Retinal pigment epithelial cell (primary cell): Measurements from ENCODE around the gene USP48.

ENCODE experiments used
- DNase-seq: peaks from one replicate; pipeline ENCODE4 v3.0.0-alpha.2; 2010; ENCODE audit warnings: low read depth
- H3K4me3 ChIP-seq: 2 replicates; pipeline ENCODE4 v1.5.1; 2011; ENCODE audit warnings: mild to moderate bottlenecking, low read length, control low read depth, moderate library complexity
- TF ChIP-seq, protein P1 (sequence below): conservative IDR thresholded peaks from 2 replicates; pipeline ENCODE4 v1.5.1; 2011; ENCODE audit warnings: low read depth, low read length, control low read depth, inconsistent platforms

Gene USP48

GRCh38 chr1:21743476-21743875 lies 39.5 kb downstream of the USP48 start:
- no peak overlapping the region for H3K4me3 ChIP-seq
- DNase-seq, result no peak
- TF ChIP-seq, protein P1, sequence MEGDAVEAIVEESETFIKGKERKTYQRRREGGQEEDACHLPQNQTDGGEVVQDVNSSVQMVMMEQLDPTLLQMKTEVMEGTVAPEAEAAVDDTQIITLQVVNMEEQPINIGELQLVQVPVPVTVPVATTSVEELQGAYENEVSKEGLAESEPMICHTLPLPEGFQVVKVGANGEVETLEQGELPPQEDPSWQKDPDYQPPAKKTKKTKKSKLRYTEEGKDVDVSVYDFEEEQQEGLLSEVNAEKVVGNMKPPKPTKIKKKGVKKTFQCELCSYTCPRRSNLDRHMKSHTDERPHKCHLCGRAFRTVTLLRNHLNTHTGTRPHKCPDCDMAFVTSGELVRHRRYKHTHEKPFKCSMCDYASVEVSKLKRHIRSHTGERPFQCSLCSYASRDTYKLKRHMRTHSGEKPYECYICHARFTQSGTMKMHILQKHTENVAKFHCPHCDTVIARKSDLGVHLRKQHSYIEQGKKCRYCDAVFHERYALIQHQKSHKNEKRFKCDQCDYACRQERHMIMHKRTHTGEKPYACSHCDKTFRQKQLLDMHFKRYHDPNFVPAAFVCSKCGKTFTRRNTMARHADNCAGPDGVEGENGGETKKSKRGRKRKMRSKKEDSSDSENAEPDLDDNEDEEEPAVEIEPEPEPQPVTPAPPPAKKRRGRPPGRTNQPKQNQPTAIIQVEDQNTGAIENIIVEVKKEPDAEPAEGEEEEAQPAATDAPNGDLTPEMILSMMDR, result no peak

- DNase-seq, result no peak
- TF ChIP-seq, protein P1, result no peak
Measured at GRCh38 chr1:21742578-21742977, 40.4 kb downstream of the USP48 start.

GRCh38 chr1:21741206-21741605 lies 41.7 kb downstream of the USP48 start:
- TF ChIP-seq, protein P1, result no peak
- DNase-seq, result no peak
- no peak overlapping the region for H3K4me3 ChIP-seq

More at GRCh38 chr1:21742578-21742977, 40.4 kb downstream of the USP48 start:
- no peak overlapping the region for H3K4me3 ChIP-seq

DNA sequence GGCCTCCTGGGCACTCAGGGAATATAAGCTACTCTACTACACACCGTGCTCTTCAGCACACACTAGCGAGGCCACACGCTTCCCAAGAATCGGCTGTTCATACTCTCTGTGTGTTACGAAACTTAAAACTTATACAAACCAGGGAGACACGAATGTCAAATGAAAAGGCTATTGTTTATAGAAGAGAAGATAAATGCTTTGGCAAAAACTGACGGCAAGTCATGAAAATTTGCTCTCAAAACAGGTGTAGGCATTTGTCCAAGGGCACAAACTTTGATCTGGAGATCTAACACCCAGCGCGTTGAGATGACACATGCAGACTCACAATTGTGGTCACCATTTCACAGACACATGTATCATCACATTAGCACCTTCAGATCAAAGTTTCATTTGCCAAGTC lies 46.1 kb downstream of the USP48 start:
- H3K4me3 ChIP-seq, result no peak overlapping the region
- no peak for DNase-seq
- TF ChIP-seq, protein P1, result no peak

GRCh38 chr1:21736011-21736410 lies 46.9 kb downstream of the USP48 start:
- DNase-seq, result no peak
- no peak overlapping the region for H3K4me3 ChIP-seq
- TF ChIP-seq, protein P1, result no peak

- TF ChIP-seq, protein P1, result no peak
- H3K4me3 ChIP-seq, result no peak overlapping the region
Measured at GRCh38 chr1:21734526-21734925, 48.4 kb downstream of the USP48 start.

GRCh38 chr1:21732664-21733063 lies 50.3 kb downstream of the USP48 start:
- TF ChIP-seq, protein P1, result no peak
- DNase-seq, result no peak
- H3K4me3 ChIP-seq, result no peak overlapping the region

More at GRCh38 chr1:21734526-21734925, 48.4 kb downstream of the USP48 start:
- no peak for DNase-seq
